Dedifferentiated amniotic fluid mesenchymal stem cell (primary cell): Measurements from ENCODE around the gene RNF113B.

Experiments
- DNase-seq: peaks from one replicate; pipeline ENCODE4 v3.0.0-alpha.2; 2016; ENCODE audit errors: extremely low spot score

Gene RNF113B

GRCh38 chr13:98203646-98204326, 26.7 kb upstream of the RNF113B start:
- peak; percentile 39 for DNase-seq

- DNase-seq = no peak
Observed at GRCh38 chr13:98201984-98202383, 24.9 kb upstream of the RNF113B start.

GRCh38 chr13:98201189-98201588, 24.1 kb upstream of the RNF113B start:
- no peak for DNase-seq

- DNase-seq = no peak
Observed at GRCh38 chr13:98200211-98200878, 23.3 kb upstream of the RNF113B start.

GRCh38 chr13:98199480-98199879, 22.4 kb upstream of the RNF113B start:
- DNase-seq = no peak

GRCh38 chr13:98198683-98199082, 21.6 kb upstream of the RNF113B start:
- DNase-seq = no peak

GRCh38 chr13:98195054-98195791, 18.2 kb upstream of the RNF113B start:
- DNase-seq = no peak

GRCh38 chr13:98192008-98192407, 14.9 kb upstream of the RNF113B start:
- no peak for DNase-seq

- DNase-seq = no peak
Observed at GRCh38 chr13:98190889-98191444, 13.9 kb upstream of the RNF113B start.

- DNase-seq = no peak
Observed at GRCh38 chr13:98189841-98190505, 12.9 kb upstream of the RNF113B start.

- DNase-seq = no peak
Observed at GRCh38 chr13:98188544-98189166, 11.6 kb upstream of the RNF113B start.

GRCh38 chr13:98187965-98188261, 10.8 kb upstream of the RNF113B start:
- DNase-seq = no peak

GRCh38 chr13:98187155-98187964, 10.3 kb upstream of the RNF113B start:
- DNase-seq = no peak

GRCh38 chr13:98184792-98185191, 7.7 kb upstream of the RNF113B start:
- no peak for DNase-seq

GRCh38 chr13:98182589-98182988, 5.5 kb upstream of the RNF113B start:
- DNase-seq = no peak

GRCh38 chr13:98182153-98182552, 5.1 kb upstream of the RNF113B start:
- no peak for DNase-seq

GRCh38 chr13:98181111-98181815, 4.2 kb upstream of the RNF113B start:
- no peak for DNase-seq

- no peak for DNase-seq
Observed at GRCh38 chr13:98180092-98180491, 3.0 kb upstream of the RNF113B start.

GRCh38 chr13:98175823-98176222, 1.2 kb downstream of the RNF113B start:
- DNase-seq = no peak

- no peak for DNase-seq
Observed at GRCh38 chr13:98175043-98175442, 2.0 kb downstream of the RNF113B start.
